H9 (cell line): Measurements from ENCODE around the gene AGAP3. TPM values are rescaled to one million over a fixed set of nuclear protein-coding genes. Genes with fewer than 3 reads are reported as not detected.

Source experiments
- DNase-seq: peaks from one replicate; pipeline ENCODE4 v3.0.0-alpha.2; 2017
- H2AFZ ChIP-seq: one replicate; pipeline ENCODE4 v1.6.1; 2013; ENCODE audit warnings: mild to moderate bottlenecking, low read length, control low read depth, moderate library complexity
- H2AK5ac ChIP-seq: 2 replicates; pipeline ENCODE4 v1.6.1; 2013; ENCODE audit warnings: low read length, control low read depth, mixed read lengths; ENCODE audit not compliant: insufficient read length
- H2BK120ac ChIP-seq: one replicate; pipeline ENCODE4 v1.6.1; 2013; ENCODE audit warnings: low read depth, mild to moderate bottlenecking, low read length, control low read depth, inconsistent platforms; ENCODE audit not compliant: poor library complexity, severe bottlenecking
- H2BK12ac ChIP-seq: 2 replicates; pipeline ENCODE4 v1.6.1; 2013; ENCODE audit warnings: low read length, control low read depth, mixed read lengths, low read depth; ENCODE audit not compliant: insufficient read length
- H2BK15ac ChIP-seq: 2 replicates; pipeline ENCODE4 v1.6.1; 2013; ENCODE audit warnings: low read depth, low read length, control low read depth
- H2BK20ac ChIP-seq: one replicate; pipeline ENCODE4 v1.6.1; 2013; ENCODE audit warnings: low read depth, mild to moderate bottlenecking, low read length, control low read depth, inconsistent platforms; ENCODE audit not compliant: poor library complexity, severe bottlenecking
- H2BK5ac ChIP-seq: 2 replicates; pipeline ENCODE4 v1.6.1; 2013; ENCODE audit warnings: low read length, control low read depth, mixed read lengths; ENCODE audit not compliant: insufficient read length
- H3K14ac ChIP-seq: 2 replicates; pipeline ENCODE4 v1.6.1; 2013; ENCODE audit warnings: low read length, control low read depth; ENCODE audit not compliant: insufficient read depth
- H3K18ac ChIP-seq: 2 replicates; pipeline ENCODE4 v1.6.1; 2013; ENCODE audit warnings: low read depth, mild to moderate bottlenecking, mixed read lengths, low read length, control low read depth; ENCODE audit not compliant: insufficient read length
- H3K23ac ChIP-seq: 2 replicates; pipeline ENCODE4 v1.6.1; 2013; ENCODE audit warnings: low read length, control low read depth, mixed read lengths, low read depth; ENCODE audit not compliant: insufficient read length
- H3K23me2 ChIP-seq: 2 replicates; pipeline ENCODE4 v1.6.1; 2013; ENCODE audit warnings: low read depth, mild to moderate bottlenecking, mixed read lengths, low read length, control low read depth; ENCODE audit not compliant: insufficient read length, poor library complexity, severe bottlenecking
- H3K27ac ChIP-seq: 2 replicates; pipeline ENCODE4 v1.5.1; 2013; ENCODE audit warnings: low read length, control low read depth, mixed read lengths, low read depth; ENCODE audit not compliant: insufficient read length
- H3K27me3 ChIP-seq: 2 replicates; pipeline ENCODE4 v1.6.1; 2013; ENCODE audit warnings: low read length, control low read depth, inconsistent platforms; ENCODE audit not compliant: insufficient read depth
- H3K4ac ChIP-seq: 2 replicates; pipeline ENCODE4 v1.6.1; 2013; ENCODE audit warnings: low read depth, mild to moderate bottlenecking, control low read depth, inconsistent platforms, low read length, moderate library complexity
- H3K4me1 ChIP-seq: 2 replicates; pipeline ENCODE4 v1.6.1; 2013; ENCODE audit warnings: low read length, control low read depth, inconsistent platforms; ENCODE audit not compliant: insufficient read depth
- H3K4me2 ChIP-seq: 2 replicates; pipeline ENCODE4 v1.6.1; 2013; ENCODE audit warnings: low read length, control low read depth, mixed read lengths; ENCODE audit not compliant: insufficient read length, insufficient read depth
- H3K56ac ChIP-seq: 2 replicates; pipeline ENCODE4 v1.6.1; 2013; ENCODE audit warnings: low read depth, mild to moderate bottlenecking, mixed read lengths, low read length, control low read depth; ENCODE audit not compliant: insufficient read length
- H3K79me1 ChIP-seq: 2 replicates; pipeline ENCODE4 v1.6.1; 2013; ENCODE audit warnings: low read depth, mild to moderate bottlenecking, moderate library complexity, low read length, control low read depth, inconsistent platforms; ENCODE audit not compliant: insufficient read depth, poor library complexity, severe bottlenecking
- H3K79me2 ChIP-seq: 2 replicates; pipeline ENCODE4 v1.6.1; 2013; ENCODE audit warnings: low read length, control low read depth, inconsistent platforms; ENCODE audit not compliant: insufficient read depth
- H3K9ac ChIP-seq: 2 replicates; pipeline ENCODE4 v1.6.1; 2013; ENCODE audit warnings: low read length, control low read depth, mixed read lengths; ENCODE audit not compliant: insufficient read length; ENCODE audit errors: extremely low read depth
- H3K9me3 ChIP-seq: one replicate; pipeline ENCODE4 v1.6.1; 2013; ENCODE audit warnings: low read depth, low read length, inconsistent platforms; ENCODE audit not compliant: control insufficient read depth
- H3T11ph ChIP-seq: one replicate; pipeline ENCODE4 v1.6.1; 2013; ENCODE audit warnings: mild to moderate bottlenecking, low read length, control low read depth, inconsistent platforms
- H4K20me1 ChIP-seq: one replicate; pipeline ENCODE4 v1.6.1; 2013; ENCODE audit not compliant: control insufficient read depth, insufficient read length, insufficient read depth
- H4K5ac ChIP-seq: 2 replicates; pipeline ENCODE4 v1.6.1; 2013; ENCODE audit warnings: low read depth, mild to moderate bottlenecking, mixed read lengths, low read length, control low read depth; ENCODE audit not compliant: insufficient read length
- H4K8ac ChIP-seq: replicated peaks from 2 replicates; pipeline ENCODE4 v1.6.1; 2013; ENCODE audit warnings: low read length, control low read depth, mixed read lengths, low read depth; ENCODE audit not compliant: insufficient read length
- H4K91ac ChIP-seq: 2 replicates; pipeline ENCODE4 v1.6.1; 2013; ENCODE audit warnings: low read depth, mild to moderate bottlenecking, moderate library complexity, mixed read lengths, low read length, control low read depth; ENCODE audit not compliant: insufficient read length
- H3K27ac Mint-ChIP-seq, 3 experiments: 2 replicates in 2 of 3; 3 replicates in 1 of 3; pipeline ENCODE4 v1.8.0; 2020 to 2021; ENCODE audit warnings: mixed read lengths in 3 of 3, mild to moderate bottlenecking in 1 of 3, moderate library complexity in 1 of 3
- H3K27me3 Mint-ChIP-seq: 2 replicates; pipeline ENCODE4 v1.8.0; 2021; ENCODE audit warnings: low read depth, mild to moderate bottlenecking, moderate library complexity, mixed read lengths
- H3K36me3 Mint-ChIP-seq, 3 experiments: 2 replicates in 2 of 3; 3 replicates in 1 of 3; pipeline ENCODE4 v1.8.0; 2020 to 2021; ENCODE audit warnings: low read depth in 3 of 3, mixed read lengths in 3 of 3; ENCODE audit not compliant: insufficient read depth in 1 of 3
- H3K4me1 Mint-ChIP-seq, 2 experiments: 2 replicates each; pipeline ENCODE4 v1.8.0; 2020; ENCODE audit warnings: mixed read lengths in 2 of 2
- H3K4me3 Mint-ChIP-seq, 2 experiments: 2 replicates in 1 of 2; 3 replicates in 1 of 2; pipeline ENCODE4 v1.8.0; 2020 to 2021; ENCODE audit warnings: mild to moderate bottlenecking in 2 of 2, mixed read lengths in 2 of 2, moderate library complexity in 1 of 2
- H3K9me3 Mint-ChIP-seq, 2 experiments: 2 replicates in 1 of 2; 3 replicates in 1 of 2; pipeline ENCODE4 v1.8.0; 2020; ENCODE audit warnings: mild to moderate bottlenecking in 2 of 2, mixed read lengths in 2 of 2, moderate library complexity in 1 of 2
- CTCF ChIP-seq: fragments of 200-600 bp; sonication (generic); conservative IDR thresholded peaks from 3 replicates; pipeline ENCODE4 v1.8.0; 2021; ENCODE audit warnings: antibody characterized with exemption, mild to moderate bottlenecking
- WGBS: extraction: QIAGEN DNeasy Blood & Tissue Kit; methylation state at CpG from one replicate; pipeline ENCODE4 v1.1.7; 2013; ENCODE audit warnings: missing lambda C conversion rate, low lambda C conversion rate, mixed read lengths; ENCODE audit not compliant: insufficient read length; ENCODE audit errors: extremely low coverage; 5-methylcytosine and 5-hydroxymethylcytosine counted together
- total RNA-seq: library from RNA; stranded (reverse); gene quantifications from 2 replicates; pipeline ENCODE4 v1.2.1, GENCODE V29; 2021

The AGAP3 gene
- total RNA-seq, 1 experiment from 2014 or later = 97.7 TPM

DNA sequence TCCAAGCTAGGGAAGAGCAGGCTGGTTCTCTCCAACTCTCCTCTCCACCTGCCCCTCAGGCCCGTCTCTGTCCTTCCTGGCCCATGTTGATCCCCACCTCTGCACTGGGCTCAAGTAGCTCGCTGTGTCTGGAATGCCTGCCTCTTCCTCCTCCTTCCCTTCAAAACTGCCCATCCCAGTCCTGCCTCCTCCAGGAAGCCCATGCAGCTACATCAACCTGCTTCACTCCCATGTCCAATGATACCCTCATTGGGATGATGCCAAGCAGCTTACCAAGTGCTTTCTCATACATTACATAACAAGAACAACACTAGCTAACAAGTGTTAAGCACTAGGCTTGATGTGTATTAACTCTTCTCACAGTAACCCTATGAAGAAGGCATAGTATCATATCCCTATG lies 92.6 kb downstream of the AGAP3 start:
- Histone ChIP-seq H4K20me1 (no peaks in the 10 kb centered on the region), H4K5ac (no peak overlapping the region), H2AK5ac (no peak overlapping the region), H2BK5ac (no peak overlapping the region), H4K8ac (no peak overlapping the region), H2BK15ac (no peak overlapping the region), H2AFZ (no peak overlapping the region), H3K23me2 (no peaks in the 10 kb centered on the region), H3K79me1 (no peaks in the 10 kb centered on the region), H3K9me3 (no peaks in the 10 kb centered on the region), H3K9ac (no peak overlapping the region), H3K4ac (no peak overlapping the region), H3K27ac (no peak overlapping the region), H3K4me2 (no peak overlapping the region), H3K79me2 (no peaks in the 10 kb centered on the region), H3K18ac (no peak overlapping the region), H3T11ph (no peak overlapping the region), H3K56ac (no peak overlapping the region), H2BK120ac (no peak overlapping the region), H3K23ac (no peak overlapping the region), H3K27me3 (no peaks in the 10 kb centered on the region), H3K14ac (no peak overlapping the region), H4K91ac (no peak overlapping the region), H3K4me1 (no peaks in the 10 kb centered on the region), H2BK12ac (no peak overlapping the region), H2BK20ac (no peak overlapping the region)
- WGBS = no CpG with 5 or more reads among the region's 2 CpGs
- Mint-ChIP-seq H3K36me3 (peaks cover 0 to 3% (median 0%) of the 10 kb centered on the region in 3 experiments; a peak in 2 of 7 replicates), H3K4me3 (no peak overlapping the region), H3K9me3 (peaks cover 5 to 9% of the 10 kb centered on the region in 2 experiments; a peak in 4 of 5 replicates), H3K4me1 (peaks cover 3 to 8% of the 10 kb centered on the region in 2 experiments; a peak in 3 of 4 replicates), H3K27ac (no peak overlapping the region), H3K27me3 (peaks cover 72% of the 10 kb centered on the region)
- DNase-seq = no peak
- no peak for TF ChIP-seq CTCF
